Esophagus mucosa (tissue), 1 donor: Measurements from ENCODE around the gene RASSF5. TPM values are rescaled to one million over a fixed set of nuclear protein-coding genes. Genes with fewer than 3 reads are reported as not detected.
"Not testable (repeated sequence)": the region's sequence is repeated elsewhere in the genome, so short reads cannot be mapped to it uniquely, and the experiment has no call there.

Experiments
- ATAC-seq: fragments of 200-7000 bp; cut with Tn5 transposase; one replicate; pipeline ENCODE4 v1.9.1; 2020
- total RNA-seq: library from RNA; stranded (reverse); gene quantifications from one replicate; pipeline ENCODE4 v1.2.4, GENCODE V29; 2023
- donor health status: DM: yes; HTN: yes; CAD: no.

RASSF5 gene
- total RNA-seq, 1 donor from 2014 or later, result 38.7 TPM

DNA sequence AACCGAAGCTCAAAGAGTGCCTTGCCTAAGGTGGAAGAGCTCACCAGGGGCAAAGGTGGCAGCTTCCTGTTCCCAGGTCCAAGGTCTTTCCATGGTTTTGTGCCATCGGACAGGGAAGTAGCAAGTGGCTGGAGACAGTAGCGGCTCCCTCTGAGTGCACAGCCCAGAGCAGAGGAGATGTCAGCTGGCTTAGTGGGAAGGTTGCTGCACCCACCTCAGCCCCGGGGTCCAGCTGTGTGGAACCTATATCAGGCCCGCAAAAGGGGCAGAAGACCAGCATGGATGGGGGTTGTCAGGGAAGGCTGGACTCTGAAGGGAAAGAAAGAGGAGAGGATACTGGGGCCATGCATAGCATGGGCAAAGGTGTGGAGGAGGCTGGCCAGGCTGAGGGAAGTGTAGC, 30.2 kb upstream of the RASSF5 start:
- ATAC-seq, result no peak

DNA sequence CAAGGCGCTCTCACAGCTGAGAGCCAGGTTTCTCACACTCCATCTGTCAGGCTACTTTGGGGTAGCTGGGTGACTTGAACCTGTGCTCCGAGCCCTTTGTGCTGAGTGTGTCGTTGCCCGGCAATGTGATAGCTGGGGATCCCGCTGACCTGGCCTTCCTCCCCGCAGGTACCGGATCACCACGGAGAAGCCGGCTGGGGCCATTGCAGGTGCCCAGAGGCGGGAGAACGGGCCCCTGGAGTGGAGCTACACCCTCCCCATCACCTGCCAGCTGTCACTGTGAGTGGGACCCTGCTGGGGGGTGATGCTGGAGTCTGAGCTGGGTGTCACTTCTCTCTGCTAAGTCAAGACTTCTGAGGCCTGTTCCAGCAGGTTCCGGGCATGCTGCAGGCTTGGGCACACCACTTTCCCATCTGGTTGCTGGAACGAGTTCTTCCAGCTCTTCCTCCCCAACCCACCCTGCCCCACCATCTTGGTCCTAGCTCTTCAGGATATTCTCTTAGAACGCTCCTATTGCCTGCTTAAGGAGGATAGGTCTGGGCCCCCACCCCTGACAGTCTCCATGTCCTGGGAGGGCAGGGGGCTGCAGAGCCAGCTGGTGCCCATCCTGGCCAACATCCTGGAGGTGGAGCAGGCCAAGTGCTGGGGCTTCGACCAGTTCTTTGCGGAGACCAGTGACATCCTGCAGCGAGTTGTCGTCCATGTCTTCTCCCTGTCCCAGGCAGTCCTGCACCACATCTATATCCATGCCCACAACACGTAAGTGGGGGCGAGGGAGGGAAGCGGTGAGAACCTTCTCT, 29.6 kb upstream of the RASSF5 start:
- ATAC-seq, result peak; percentile 42

GRCh38 chr1:206478746-206479145, 28.6 kb upstream of the RASSF5 start:
- no peak for ATAC-seq

DNA sequence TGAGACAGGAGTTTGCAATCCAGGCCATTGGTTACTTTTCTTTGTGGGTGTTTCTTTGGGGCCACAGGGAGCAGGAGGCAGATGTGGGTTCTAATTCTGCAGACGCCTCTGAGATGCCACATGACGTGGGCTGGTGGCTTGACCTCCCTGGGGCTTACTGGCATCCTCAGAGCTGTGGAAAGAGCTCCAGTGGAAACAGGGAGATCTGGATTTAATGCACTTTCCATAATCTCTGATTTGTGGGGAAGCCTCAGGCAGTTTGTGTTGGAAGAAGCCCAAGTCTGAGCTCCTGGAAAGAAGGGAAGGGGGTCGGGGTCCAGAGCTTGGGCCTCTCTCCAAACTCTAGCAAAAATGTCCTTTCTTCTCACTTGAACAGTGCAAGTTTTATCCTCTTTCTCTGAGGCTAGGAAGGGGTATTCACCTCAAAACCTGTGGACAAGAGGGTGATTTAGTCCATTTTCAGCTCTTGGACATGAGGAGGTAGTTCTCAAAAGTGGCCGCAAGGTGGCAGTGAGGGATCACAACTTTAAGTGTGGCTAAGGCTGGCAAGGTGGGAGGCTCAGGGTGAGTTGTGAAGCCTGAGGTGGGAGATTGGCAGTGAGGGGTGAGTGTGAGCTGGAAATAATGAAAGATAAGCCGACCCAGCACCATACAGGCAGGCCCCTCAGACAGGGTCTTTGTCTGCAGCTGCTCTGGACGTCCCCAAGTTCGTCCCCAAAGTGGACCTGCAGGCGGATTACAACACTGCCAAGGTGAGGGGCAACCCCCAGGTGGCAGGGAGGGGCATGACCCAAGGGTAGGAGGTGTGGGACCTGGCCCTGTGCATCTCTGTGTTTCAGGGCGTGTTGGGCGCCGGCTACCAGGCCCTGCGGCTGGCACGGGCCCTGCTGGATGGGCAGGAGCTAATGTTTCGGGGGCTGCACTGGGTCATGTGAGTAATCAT, 27.9 kb upstream of the RASSF5 start:
- peak; percentile 20 for ATAC-seq

DNA sequence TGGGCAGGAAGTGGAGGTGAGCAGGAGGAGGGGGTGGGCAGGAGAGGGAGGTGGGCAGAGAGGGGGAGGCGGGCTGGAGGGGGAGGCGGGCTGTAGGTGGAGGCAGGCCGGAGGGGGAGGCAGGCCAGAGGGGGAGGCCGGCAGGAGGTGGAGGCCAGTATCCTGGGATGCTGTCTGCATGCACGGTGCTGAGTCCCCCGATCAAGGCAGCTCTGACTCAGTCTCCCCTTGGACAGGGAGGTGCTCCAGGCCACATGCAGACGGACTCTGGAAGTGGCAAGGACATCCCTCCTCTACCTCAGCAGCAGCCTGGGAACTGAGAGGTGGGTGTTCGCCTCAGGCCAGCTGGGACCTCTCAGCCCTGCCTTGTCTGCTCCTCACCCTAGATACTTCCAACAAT, 27.1 kb upstream of the RASSF5 start:
- ATAC-seq, result no peak

- ATAC-seq, result peak; percentile 76
These were observed 24.7 kb upstream of the RASSF5 start for GRCh38 chr1:206482611-206483010.

GRCh38 chr1:206483864-206484263, 23.5 kb upstream of the RASSF5 start:
- ATAC-seq, result not testable (repeated sequence)

- ATAC-seq, result no peak
These were observed 22.4 kb upstream of the RASSF5 start for GRCh38 chr1:206484901-206485300.

- ATAC-seq, result no peak
These were observed 20.1 kb upstream of the RASSF5 start for GRCh38 chr1:206486995-206487788.

DNA sequence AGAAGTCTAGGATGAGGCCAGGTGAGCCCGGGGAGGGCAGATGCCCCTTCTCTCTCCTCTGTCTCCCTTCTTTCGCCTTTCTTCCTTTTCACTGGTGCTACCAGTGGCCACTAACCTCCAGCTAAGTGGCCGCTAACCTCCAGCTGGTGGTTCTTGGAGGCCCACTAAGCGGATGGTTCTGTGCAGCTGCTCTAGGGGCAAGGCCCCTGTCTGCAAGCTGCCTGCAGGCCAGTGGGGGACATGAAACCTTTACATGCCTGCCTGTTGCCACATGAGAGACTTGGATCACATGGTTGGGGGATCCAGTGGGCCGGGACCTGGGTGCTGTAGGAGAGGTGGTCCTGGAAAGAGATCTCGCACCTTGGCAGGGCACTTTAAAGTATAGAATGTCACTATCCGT, 19.4 kb upstream of the RASSF5 start:
- ATAC-seq, result no peak

DNA sequence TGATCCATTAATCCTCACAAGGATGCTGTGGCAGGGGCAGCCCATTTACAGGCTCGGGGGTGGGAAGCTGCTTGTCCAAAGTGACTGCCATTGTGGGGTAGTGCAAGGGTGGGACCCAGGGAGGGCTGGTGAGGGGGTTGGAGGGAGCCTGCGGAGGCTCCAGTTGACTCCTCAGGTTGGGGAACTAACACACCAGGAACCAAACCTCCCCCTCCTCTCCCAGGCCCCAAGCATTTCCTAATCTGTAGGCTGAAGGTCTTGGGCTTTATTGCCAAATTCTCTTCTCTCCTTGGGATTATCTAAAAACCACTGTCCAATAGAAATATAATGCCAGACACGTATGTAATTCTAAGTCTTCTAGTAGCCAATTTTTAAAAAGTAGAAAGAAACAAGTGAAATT, 18.9 kb upstream of the RASSF5 start:
- ATAC-seq, result no peak

- peak; percentile 87 for ATAC-seq
These were observed 17.2 kb upstream of the RASSF5 start for GRCh38 chr1:206489980-206490770.

DNA sequence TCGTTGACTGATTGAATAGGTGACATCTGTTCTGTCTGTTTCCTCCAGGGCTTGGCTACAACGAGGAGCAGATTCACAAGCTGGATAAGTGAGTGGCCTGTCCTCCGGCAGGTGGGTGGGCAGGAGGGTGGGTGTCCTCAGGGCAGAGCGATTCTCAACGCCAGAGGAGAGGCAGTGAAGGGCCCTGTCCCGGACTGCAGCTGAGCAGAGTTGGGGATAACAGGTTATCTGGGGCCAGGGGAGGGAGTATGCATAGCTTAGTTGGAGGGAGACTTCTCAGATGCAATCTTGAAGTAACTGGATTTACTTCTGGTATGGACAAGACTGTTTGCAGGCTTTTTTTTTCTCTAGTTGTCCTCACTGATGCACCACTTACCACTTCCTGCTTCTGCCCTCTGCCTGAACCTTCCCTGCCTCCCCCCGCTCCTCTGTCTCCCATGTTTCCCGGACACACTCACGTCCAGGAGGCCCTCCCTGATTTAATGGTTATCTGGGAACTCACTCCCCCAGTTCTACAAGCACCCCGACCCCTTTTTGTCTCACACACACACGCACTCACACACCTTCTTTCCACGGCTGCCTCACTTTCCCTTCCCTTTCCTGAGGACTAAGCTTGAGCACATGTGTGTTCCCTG, 16.4 kb upstream of the RASSF5 start:
- no peak for ATAC-seq

GRCh38 chr1:206491616-206492015, 15.7 kb upstream of the RASSF5 start:
- peak; percentile 30 for ATAC-seq

DNA sequence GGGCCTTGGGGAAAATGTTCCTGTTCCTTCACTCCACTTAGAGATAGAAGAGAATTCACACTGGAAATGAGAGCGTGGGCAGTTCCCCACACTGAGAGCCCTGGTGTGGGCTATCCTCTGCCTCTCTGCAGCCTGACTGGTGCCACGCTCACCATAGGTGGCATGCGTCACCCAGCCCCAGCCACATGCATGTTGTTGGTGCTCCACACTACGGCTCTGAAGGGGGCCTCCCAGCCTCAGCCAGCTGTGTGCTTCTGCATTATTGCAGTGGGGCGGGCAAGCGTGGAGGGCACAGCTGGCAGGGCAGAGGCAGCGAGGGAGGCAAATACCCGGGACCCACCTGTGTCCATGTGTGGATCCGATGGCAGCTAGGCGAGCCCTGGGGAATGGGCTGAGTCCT, 14.7 kb upstream of the RASSF5 start:
- no peak for ATAC-seq

- ATAC-seq, result no peak
These were observed 14.1 kb upstream of the RASSF5 start for GRCh38 chr1:206493279-206493678.

DNA sequence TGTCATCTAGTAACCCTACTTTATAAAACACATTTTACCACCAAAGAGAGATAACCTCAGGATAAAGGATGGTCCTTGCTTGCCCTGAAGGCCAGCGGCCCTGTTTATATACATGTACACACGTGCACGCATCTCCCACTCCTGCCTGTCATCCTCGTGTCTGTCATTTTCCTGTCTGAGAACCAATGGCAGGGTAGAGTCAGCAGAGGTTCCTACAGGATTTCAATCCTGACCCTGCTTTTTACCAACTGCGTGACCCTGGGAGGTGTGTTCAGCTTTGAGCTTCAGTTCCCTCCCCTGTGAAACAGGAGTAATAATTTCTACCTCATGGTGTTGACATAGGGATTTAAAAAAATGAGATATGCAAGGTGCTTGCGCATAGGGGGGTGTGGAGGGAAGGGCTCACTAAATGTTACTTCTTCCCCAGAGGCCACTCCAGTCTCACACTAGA, 12.3 kb upstream of the RASSF5 start:
- ATAC-seq, result no peak

DNA sequence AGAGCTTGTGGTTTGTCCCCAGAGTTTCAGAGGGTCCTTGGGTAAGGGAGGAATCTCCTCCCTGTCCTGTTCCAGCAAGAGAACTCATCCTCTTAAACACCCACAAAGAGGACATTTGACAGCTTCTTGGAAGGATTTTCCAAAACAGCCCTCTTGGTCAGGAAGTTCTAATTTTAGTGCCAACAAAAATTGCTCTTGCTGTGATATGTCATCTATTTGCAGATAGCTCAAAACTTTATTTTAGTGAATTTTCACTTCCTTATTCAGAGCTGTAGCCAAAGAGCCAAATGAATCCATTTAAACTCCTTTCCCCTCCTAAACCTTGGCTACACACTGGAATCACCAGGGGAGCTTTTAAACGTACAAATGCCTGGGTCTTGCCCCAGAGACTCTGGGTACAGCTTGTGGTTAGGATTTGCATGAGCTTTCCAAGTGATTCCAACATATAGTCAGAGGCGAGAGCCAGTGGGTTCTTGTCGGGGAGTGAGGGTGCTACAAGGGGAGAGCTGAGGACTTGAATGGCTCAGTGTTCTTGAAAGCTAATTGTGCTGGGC, 11.8 kb upstream of the RASSF5 start:
- no peak for ATAC-seq

- no peak for ATAC-seq
These were observed 11.1 kb upstream of the RASSF5 start for GRCh38 chr1:206496131-206496793.

DNA sequence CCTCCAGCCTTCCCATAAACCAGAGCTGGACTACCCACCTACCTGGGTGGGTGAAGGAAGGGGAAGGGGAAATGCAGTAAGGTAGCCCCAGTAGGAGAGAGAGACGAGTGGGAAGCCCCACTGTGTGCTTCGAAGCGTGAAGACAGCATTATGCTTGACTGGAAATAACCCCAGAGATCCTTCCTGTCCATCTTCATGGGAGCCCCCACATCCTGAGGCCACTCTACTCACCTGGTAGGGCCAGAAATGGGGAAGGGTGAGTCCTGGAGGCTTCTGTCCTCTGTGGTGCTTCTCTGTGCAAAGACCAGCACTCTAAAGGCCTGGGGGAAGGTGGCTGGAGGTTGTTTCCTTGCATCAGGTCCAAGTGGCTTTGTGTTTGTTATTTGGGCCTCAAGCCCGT, 10.0 kb upstream of the RASSF5 start:
- ATAC-seq, result no peak
